ENCODE results near the gene LYPD6B. TPM values are rescaled to one million over a fixed set of nuclear protein-coding genes. Genes with fewer than 3 reads are reported as not detected.

Gene LYPD6B
- total RNA-seq, 1 experiment from 2014 or later = 12.1 TPM

GRCh38 chr2:149075853-149076252 lies 37.4 kb downstream of the LYPD6B start:
- no peak for DNase-seq (ENCODE audit: low read depth)

GRCh38 chr2:149076863-149077412 lies 38.4 kb downstream of the LYPD6B start:
- DNase-seq (ENCODE audit: low read depth) = no peak

- no peak for DNase-seq (ENCODE audit: low read depth)
Measured at GRCh38 chr2:149077861-149078260, 39.4 kb downstream of the LYPD6B start.

GRCh38 chr2:149080099-149080498 lies 41.6 kb downstream of the LYPD6B start:
- no peak for DNase-seq (ENCODE audit: low read depth)

- no peak for DNase-seq (ENCODE audit: low read depth)
Measured at GRCh38 chr2:149080971-149081370, 42.5 kb downstream of the LYPD6B start.

- DNase-seq (ENCODE audit: low read depth) = no peak
Measured at GRCh38 chr2:149082079-149082478, 43.6 kb downstream of the LYPD6B start.

- no peak for DNase-seq (ENCODE audit: low read depth)
Measured at GRCh38 chr2:149082735-149083134, 44.2 kb downstream of the LYPD6B start.

- no peak for DNase-seq (ENCODE audit: low read depth)
Measured at GRCh38 chr2:149084924-149085795, 46.7 kb downstream of the LYPD6B start.

- DNase-seq (ENCODE audit: low read depth) = no peak
Measured at GRCh38 chr2:149087751-149088150, 49.3 kb downstream of the LYPD6B start.

GRCh38 chr2:149089068-149089467 lies 50.6 kb downstream of the LYPD6B start:
- DNase-seq (ENCODE audit: low read depth) = peak; percentile 67

GRCh38 chr2:149090706-149091105 lies 52.2 kb downstream of the LYPD6B start:
- peak; percentile 79 for DNase-seq (ENCODE audit: low read depth)

GRCh38 chr2:149093579-149093978 lies 55.1 kb downstream of the LYPD6B start:
- DNase-seq (ENCODE audit: low read depth) = no peak

GRCh38 chr2:149094217-149095015 lies 55.9 kb downstream of the LYPD6B start:
- DNase-seq (ENCODE audit: low read depth) = peak; percentile 92

- peak; percentile 85 for DNase-seq (ENCODE audit: low read depth)
Measured at GRCh38 chr2:149098701-149099100, 60.2 kb downstream of the LYPD6B start.

- DNase-seq (ENCODE audit: low read depth) = no peak
Measured at GRCh38 chr2:149099298-149099697, 60.8 kb downstream of the LYPD6B start.

GRCh38 chr2:149100739-149101699 lies 62.5 kb downstream of the LYPD6B start:
- peak; percentile 61 for DNase-seq (ENCODE audit: low read depth)

- DNase-seq (ENCODE audit: low read depth) = no peak
Measured at GRCh38 chr2:149101818-149102217, 63.3 kb downstream of the LYPD6B start.

- no peak for DNase-seq (ENCODE audit: low read depth)
Measured at GRCh38 chr2:149103081-149103620, 64.7 kb downstream of the LYPD6B start.

- DNase-seq (ENCODE audit: low read depth) = no peak
Measured at GRCh38 chr2:149104221-149104620, 65.7 kb downstream of the LYPD6B start.

- DNase-seq (ENCODE audit: low read depth) = no peak
Measured at GRCh38 chr2:149112068-149112467, 73.6 kb downstream of the LYPD6B start.

- no peak for DNase-seq (ENCODE audit: low read depth)
Measured at GRCh38 chr2:149112713-149113112, 74.2 kb downstream of the LYPD6B start.

Data from LHCN-M2 (cell line).